Middle frontal gyrus (tissue), 1 donor: ENCODE results near the gene ALK.
"Not testable (repeated sequence)": the region's sequence is repeated elsewhere in the genome, so short reads cannot be mapped to it uniquely, and the experiment has no call there.

Experiments
- DNase-seq: peaks from one replicate; pipeline ENCODE4 v3.0.0-alpha.2; 2015; ENCODE audit warnings: low spot score; ENCODE audit errors: extremely low spot score

Gene ALK

GRCh38 chr2:29259221-29259620 lies 662.2 kb downstream of the ALK start:
- no peak for DNase-seq

GRCh38 chr2:29255004-29255403 lies 666.4 kb downstream of the ALK start:
- no peak for DNase-seq

GRCh38 chr2:29253495-29254275 lies 667.7 kb downstream of the ALK start:
- not testable (repeated sequence) for DNase-seq

- DNase-seq, result no peak
Observed at GRCh38 chr2:29253026-29253425, 668.4 kb downstream of the ALK start.

- no peak for DNase-seq
Observed at GRCh38 chr2:29251406-29251805, 670.0 kb downstream of the ALK start.

GRCh38 chr2:29250977-29251376 lies 670.4 kb downstream of the ALK start:
- no peak for DNase-seq

- no peak for DNase-seq
Observed at GRCh38 chr2:29249666-29250253, 671.6 kb downstream of the ALK start.

GRCh38 chr2:29247336-29247914 lies 674.0 kb downstream of the ALK start:
- no peak for DNase-seq

- DNase-seq, result no peak
Observed at GRCh38 chr2:29246383-29247300, 674.7 kb downstream of the ALK start.

GRCh38 chr2:29245742-29246382 lies 675.5 kb downstream of the ALK start:
- no peak for DNase-seq

GRCh38 chr2:29245035-29245741 lies 676.2 kb downstream of the ALK start:
- not testable (repeated sequence) for DNase-seq

- DNase-seq, result no peak
Observed at GRCh38 chr2:29242621-29243375, 678.6 kb downstream of the ALK start.

- no peak for DNase-seq
Observed at GRCh38 chr2:29241955-29242565, 679.3 kb downstream of the ALK start.

- DNase-seq, result no peak
Observed at GRCh38 chr2:29241341-29241740, 680.0 kb downstream of the ALK start.

- DNase-seq, result no peak
Observed at GRCh38 chr2:29240601-29241000, 680.8 kb downstream of the ALK start.

- DNase-seq, result no peak
Observed at GRCh38 chr2:29239209-29239960, 682.0 kb downstream of the ALK start.

- no peak for DNase-seq
Observed at GRCh38 chr2:29238497-29238896, 682.9 kb downstream of the ALK start.

- no peak for DNase-seq
Observed at GRCh38 chr2:29236074-29236473, 685.3 kb downstream of the ALK start.

GRCh38 chr2:29235411-29235810 lies 686.0 kb downstream of the ALK start:
- no peak for DNase-seq
